Transverse colon (tissue), 3 donors: ENCODE measurements around the gene PACS2.

Experiments used
- CTCF ChIP-seq, 5 experiments: fragments of 200-600 bp in 3 of 5; fragments of 450-650 bp in 2 of 5; sonication (generic) in 3 of 5; IDR thresholded peaks; 1 replicate in 2 of 5; 2 replicates in 3 of 5; pipeline ENCODE4 v1.5.1; 2016 to 2017; ENCODE audit warnings: antibody characterized with exemption in 5 of 5, inconsistent platforms in 3 of 5, mild to moderate bottlenecking in 2 of 5, moderate library complexity in 1 of 5
- POLR2A ChIP-seq: fragments of 450-650 bp; IDR thresholded peaks from one replicate; pipeline ENCODE4 v1.6.1; 2016; ENCODE audit warnings: antibody characterized with exemption, mild to moderate bottlenecking, moderate library complexity

GRCh38 chr14:105380756-105381155 is 66.2 kb downstream of the PACS2 start:
- no peak for TF ChIP-seq CTCF (IDR thresholded peaks at IDR 0.05)
- no peak for TF ChIP-seq POLR2A
